LNCAP (cell line): ENCODE data around the gene TMCO1.

ENCODE experiments used
- CTCF ChIP-seq: fragments of 450-650 bp; IDR thresholded peaks from 2 replicates; pipeline ENCODE4 v1.5.1; 2017; ENCODE audit warnings: mild to moderate bottlenecking

TMCO1 gene

DNA sequence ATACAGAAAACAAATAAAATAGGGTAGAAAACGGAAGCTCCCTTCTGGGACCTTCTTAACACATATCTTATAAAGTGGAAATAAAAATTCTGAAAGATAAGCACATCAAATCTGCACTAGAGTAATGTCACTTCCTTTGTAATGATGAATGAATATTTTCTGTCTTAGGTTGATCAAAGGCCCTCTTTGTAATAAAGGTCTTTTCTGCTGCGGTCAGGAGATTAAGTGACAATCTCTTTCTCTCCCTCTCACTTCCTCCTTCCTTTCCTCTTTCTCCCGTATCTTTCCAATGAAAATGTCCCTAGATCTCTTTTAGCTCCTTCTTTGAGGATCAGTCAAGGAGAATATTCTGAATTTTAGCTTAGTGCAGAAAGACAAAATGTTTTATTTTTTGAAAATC, 33.8 kb downstream of the TMCO1 start:
- TF ChIP-seq CTCF = no peak

DNA sequence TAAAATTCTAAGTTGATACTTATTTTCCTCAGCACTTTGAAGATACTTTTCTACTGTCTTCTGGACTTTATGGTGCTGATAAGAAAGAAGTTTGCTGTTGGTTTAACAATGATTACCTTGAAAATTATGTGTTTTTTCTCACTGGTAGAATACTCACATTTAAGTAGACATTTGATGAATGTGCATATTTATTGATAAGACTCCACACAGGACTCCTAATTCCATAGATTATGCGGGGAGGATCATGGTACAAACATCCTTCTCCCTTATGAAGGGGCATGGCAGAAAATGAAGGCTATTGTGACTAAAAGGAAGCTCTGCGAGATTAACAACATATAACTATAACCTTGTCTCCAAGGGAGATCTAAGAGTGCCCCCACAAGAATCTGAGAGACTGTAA, 41.8 kb downstream of the TMCO1 start:
- no peak for TF ChIP-seq CTCF

GRCh38 chr1:165726169-165726568, 42.5 kb downstream of the TMCO1 start:
- no peak for TF ChIP-seq CTCF

DNA sequence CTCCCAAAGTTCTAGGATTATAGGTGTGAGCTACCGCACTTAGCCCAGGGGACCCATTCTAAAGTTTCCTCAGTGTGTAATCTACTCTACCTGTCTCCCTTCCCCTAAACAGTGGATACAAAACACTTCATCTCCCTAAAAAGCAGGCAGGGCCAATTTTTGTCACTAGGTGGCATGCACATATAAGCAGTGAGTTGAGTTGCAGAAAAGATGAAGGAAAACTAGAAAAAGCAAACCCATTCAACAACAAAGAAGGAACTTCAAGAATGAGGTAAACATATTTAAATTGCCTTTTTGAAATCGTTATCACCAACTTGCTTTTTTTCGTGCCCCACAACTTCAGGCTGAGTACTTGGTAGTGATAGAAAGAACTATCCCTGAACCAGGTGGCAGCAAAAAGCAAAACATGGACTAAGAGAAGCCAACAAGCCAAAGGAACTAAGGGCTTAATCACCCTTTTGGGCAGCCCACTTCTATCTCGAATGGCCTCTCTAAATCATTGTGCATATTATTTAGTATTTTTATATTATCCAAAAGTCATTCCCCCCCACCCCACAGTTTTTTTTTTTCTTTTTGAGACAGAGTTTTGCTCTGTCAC, 50.7 kb downstream of the TMCO1 start:
- peak; percentile 98 for TF ChIP-seq CTCF

DNA sequence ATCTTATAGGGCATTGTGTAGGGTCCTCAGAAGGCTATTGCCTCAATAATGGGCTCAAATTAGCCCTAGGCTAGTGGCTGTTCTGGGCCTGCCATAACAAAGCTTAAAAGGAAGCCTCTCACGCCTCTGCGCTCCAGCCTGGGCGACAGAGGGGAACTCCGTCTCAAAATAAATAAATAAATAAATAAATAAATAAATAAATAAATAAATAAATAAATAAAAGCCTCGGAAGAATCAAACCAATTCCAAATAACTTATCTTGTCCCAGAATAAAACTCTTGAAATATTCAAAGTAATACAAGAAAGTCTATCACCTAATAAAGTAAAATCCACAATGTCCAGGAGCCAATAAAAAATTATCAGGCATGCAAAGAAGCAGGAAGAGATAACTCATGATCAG, 55.9 kb downstream of the TMCO1 start:
- no peak for TF ChIP-seq CTCF

DNA sequence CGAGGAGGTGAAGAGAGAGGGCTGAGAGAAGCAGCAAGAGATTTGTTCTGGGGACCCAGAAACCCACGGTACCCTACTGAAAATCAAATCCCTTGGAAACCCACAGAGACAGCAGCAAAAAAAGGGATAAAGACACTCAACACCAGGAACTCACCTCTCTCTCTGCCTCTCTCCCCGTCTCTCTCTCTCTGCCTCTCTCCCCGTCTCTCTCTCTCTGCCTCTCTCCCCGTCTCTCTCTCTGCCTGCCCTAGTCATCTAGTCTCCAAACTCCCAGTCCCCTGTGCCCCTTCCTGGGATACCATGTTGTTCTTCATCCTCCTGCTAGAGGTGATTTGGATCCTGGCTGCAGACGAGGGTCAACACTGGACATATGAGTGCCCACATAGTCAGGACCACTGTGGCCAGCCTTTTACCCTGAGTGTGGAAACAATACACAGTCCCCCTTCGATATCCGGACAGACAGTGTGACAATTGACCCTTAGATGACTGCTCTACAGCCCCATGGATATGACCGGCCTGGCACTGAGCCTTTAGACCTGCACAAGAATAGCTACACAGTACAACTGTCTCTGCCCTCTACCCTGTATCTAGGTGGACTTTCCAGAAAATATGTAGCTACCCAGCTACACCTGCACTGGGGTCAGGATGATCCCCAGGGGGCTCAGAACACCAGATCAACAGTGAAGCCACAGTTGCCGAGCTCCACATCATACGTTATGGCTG, 60.5 kb downstream of the TMCO1 start:
- TF ChIP-seq CTCF = no peak

DNA sequence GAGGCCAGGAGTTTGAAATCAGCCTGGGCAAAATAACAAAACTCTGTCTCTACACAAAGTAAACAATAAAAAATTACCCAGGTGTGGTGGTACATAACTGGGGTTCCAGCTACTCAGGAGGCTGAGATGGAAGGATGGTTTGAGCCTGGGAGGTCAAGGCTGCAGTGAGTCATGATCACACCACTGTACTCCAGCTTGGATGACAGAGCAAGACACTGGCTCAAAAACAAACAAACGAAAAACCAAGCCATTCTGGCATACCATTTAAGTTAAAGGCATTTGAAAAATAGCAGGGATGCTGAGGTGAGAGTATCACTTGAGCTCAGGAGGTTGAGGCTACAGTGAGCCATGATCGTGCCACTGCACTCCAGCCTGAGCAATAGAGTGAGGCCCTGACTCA, 65.0 kb downstream of the TMCO1 start:
- no peak for TF ChIP-seq CTCF
